Suprapubic skin (tissue), 4 donors: Measurements from ENCODE around the gene PDE1C.

Source experiments
- CTCF ChIP-seq, 2 donors: fragments of 200-600 bp in 1 of 2; fragments of 450-650 bp in 1 of 2; sonication (generic) in 1 of 2; IDR thresholded peaks; one replicate each; pipeline ENCODE4 v1.5.1; 2016 to 2019; ENCODE audit warnings: antibody characterized with exemption in 2 of 2, mild to moderate bottlenecking in 1 of 2, moderate library complexity in 1 of 2
- POLR2A ChIP-seq, 2 donors: fragments of 450-650 bp; IDR thresholded peaks; one replicate each; pipeline ENCODE4 v1.6.1; 2017; ENCODE audit warnings: antibody characterized with exemption in 2 of 2, mild to moderate bottlenecking in 2 of 2, moderate library complexity in 2 of 2
- POLR2AphosphoS5 ChIP-seq, 3 donors: sonication (generic); formaldehyde crosslinking; IDR thresholded peaks; one replicate each; pipeline ENCODE4 v1.6.1; 2017; ENCODE audit warnings: antibody characterized with exemption in 3 of 3

GRCh38 chr7:31948029-31948428, 122.2 kb downstream of the PDE1C start:
- TF ChIP-seq CTCF (IDR thresholded peaks at IDR 0.05) (no peak), POLR2AphosphoS5 (IDR thresholded peaks at IDR 0.05) (no peak), POLR2A (IDR thresholded peaks at IDR 0.05) (no peak)
